ENCODE measurements around the gene ABCC8.

GRCh38 chr11:17494019-17494418, 17.4 kb upstream of the ABCC8 start:
- TF ChIP-seq CTCF (IDR thresholded peaks at IDR 0.05) = no peak
- no peak for TF ChIP-seq EZH2 (IDR thresholded peaks at IDR 0.05; ENCODE audit: borderline replicate concordance, insufficient read depth, low read depth, low read length, poor library complexity, severe bottlenecking)

Data from B cell (primary cell).